Right lobe of liver (tissue), 6 donors: Measurements from ENCODE around the gene SELENOI. TPM values are rescaled to one million over a fixed set of nuclear protein-coding genes. Genes with fewer than 3 reads are reported as not detected.
"Not testable (repeated sequence)": the region's sequence is repeated elsewhere in the genome, so short reads cannot be mapped to it uniquely, and the experiment has no call there.

Experiments
- ATAC-seq, 4 donors: fragments of 200-7000 bp; cut with Tn5 transposase; one replicate each; pipeline ENCODE4 v1.9.1; 2020; ENCODE audit warnings: mild to moderate bottlenecking in 4 of 4, moderate library complexity in 4 of 4
- DNase-seq, 3 donors: peaks; one replicate each; pipeline ENCODE4 v3.0.0-alpha.2; 2020
- H3K27ac ChIP-seq, 3 donors: fragments of 200-600 bp; one replicate each; pipeline ENCODE4 v1.8.0; 2022
- H3K27me3 ChIP-seq, 2 donors: fragments of 200-600 bp; one replicate each; pipeline ENCODE4 v1.8.0; 2022
- H3K36me3 ChIP-seq, 4 donors: fragments of 200-600 bp; sonication (generic) in 1 of 4; one replicate each; pipeline versions ENCODE4 v1.5.1 to v1.8.0; 2017 to 2022; ENCODE audit warnings: control low read depth in 1 of 4
- H3K4me1 ChIP-seq, 4 donors: fragments of 200-600 bp; sonication (generic) in 1 of 4; one replicate each; pipeline versions ENCODE4 v1.5.1 to v1.8.0; 2017 to 2022; ENCODE audit warnings: control low read depth in 1 of 4
- H3K4me3 ChIP-seq, 3 donors: fragments of 200-600 bp; one replicate each; pipeline ENCODE4 v1.8.0; 2022
- H3K9me3 ChIP-seq, 4 donors: fragments of 200-600 bp; sonication (generic) in 1 of 4; one replicate each; pipeline versions ENCODE4 v1.5.1 to v1.8.0; 2017 to 2022; ENCODE audit warnings: control low read depth in 1 of 4
- CTCF ChIP-seq, 4 donors: fragments of 200-600 bp in 3 of 4; fragments of 450-650 bp in 1 of 4; IDR thresholded peaks; one replicate each; pipeline versions ENCODE4 v1.5.1 to v1.8.0; 2016 to 2022; ENCODE audit warnings: antibody characterized with exemption in 4 of 4, mild to moderate bottlenecking in 2 of 4
- POLR2A ChIP-seq: fragments of 450-650 bp; IDR thresholded peaks from one replicate; pipeline ENCODE4 v1.6.1; 2017; ENCODE audit warnings: antibody characterized with exemption, mild to moderate bottlenecking
- WGBS: methylation state at CpG from one replicate; pipeline ENCODE4 v1.1.6; 2018; ENCODE audit warnings: low coverage, low lambda C conversion rate; ENCODE audit not compliant: insufficient coverage; ENCODE audit errors: missing lambda C conversion rate; 5-methylcytosine and 5-hydroxymethylcytosine counted together
- intact Hi-C, 2 donors: fragments of 100-400 bp; cut with DNase I; formaldehyde crosslinking; loops; one replicate each; pipeline versions ENCODE4 v1.11.2 to v1.14.1; 2022
- total RNA-seq, 6 experiments: library from RNA; depleted of rRNA in 2 of 6; stranded (reverse); fragments of >200 nt in 2 of 6; fragmentation: NEBNext Ultra II Directional in 3 of 6; extraction: Animal tissue kit (Norgen Biotek cat#: 25700) in 3 of 6; gene quantifications; one replicate each; pipeline versions ENCODE4 v1.1.0 to v1.2.4, GENCODE V29; 2016 to 2023
- donor health status: DM: no; HTN: yes; CAD: no.
- donor health status: DM: no; HTN: no; CAD: no.
- donor health status: DM: no; HTN: no; CAD: no.
- donor health status: DM: no; HTN: yes; CAD: no.
- donor health status: DM: no; HTN: yes; CAD: no.

The SELENOI gene
- total RNA-seq, 6 experiments from 2014 or later, result 24.1 to 39.1 (median 33.7) TPM

- intact Hi-C loops, result loop anchor here in 1 of 2 donors (10.0 kb wide), 1 partner anchor 96 kb away; no protein-coding TSS in a partner anchor
- no peaks in the 10 kb centered on the region for H3K36me3 ChIP-seq
These were observed 15.3 kb upstream of the SELENOI start for GRCh38 chr2:26330604-26331003.

GRCh38 chr2:26331321-26331720, 14.6 kb upstream of the SELENOI start:
- 72% methylated on average over 3 of the region's 8 CpGs for WGBS
- not testable (repeated sequence) for H3K27ac ChIP-seq, ATAC-seq, H3K4me3 ChIP-seq, H3K27me3 ChIP-seq, H3K4me1 ChIP-seq, H3K9me3 ChIP-seq, DNase-seq, H3K36me3 ChIP-seq
- intact Hi-C loops, result loop anchor here in 1 of 2 donors (10.0 kb wide), 1 partner anchor 97 kb away; no protein-coding TSS in a partner anchor

More at GRCh38 chr2:26330604-26331003, 15.3 kb upstream of the SELENOI start:
- no peaks in the 10 kb centered on the region for H3K27me3 ChIP-seq
- no peaks in the 10 kb centered on the region for H3K9me3 ChIP-seq
- ATAC-seq (no peak), DNase-seq (no peak)
- no peak for TF ChIP-seq POLR2A
- TF ChIP-seq CTCF (IDR thresholded peaks at IDR 0.05), result no peak
- no peak overlapping the region for H3K27ac ChIP-seq
- no peaks in the 10 kb centered on the region for H3K4me1 ChIP-seq
- 77% methylated on average over 2 of the region's 3 CpGs for WGBS
- no peak overlapping the region for H3K4me3 ChIP-seq

- WGBS, result 71% methylated on average over 1 of the region's 2 CpGs
These were observed 12.7 kb upstream of the SELENOI start for GRCh38 chr2:26333293-26333692.

GRCh38 chr2:26335231-26335630, 10.7 kb upstream of the SELENOI start:
- intact Hi-C loops, result loop anchor here in 1 of 2 donors (10.0 kb wide), 1 partner anchor 100 kb away; no protein-coding TSS in a partner anchor
- no peak for TF ChIP-seq CTCF (IDR thresholded peaks at IDR 0.05)
- no peak for TF ChIP-seq POLR2A
- H3K27ac ChIP-seq, result no peak overlapping the region

More at GRCh38 chr2:26333293-26333692, 12.7 kb upstream of the SELENOI start:
- TF ChIP-seq POLR2A (no peak), CTCF (IDR thresholded peaks at IDR 0.05) (no peak)
- H3K36me3 ChIP-seq, result no peaks in the 10 kb centered on the region
- H3K4me1 ChIP-seq, result no peaks in the 10 kb centered on the region
- no peaks in the 10 kb centered on the region for H3K27me3 ChIP-seq
- H3K27ac ChIP-seq, result no peak overlapping the region
- ATAC-seq, result no peak
- no peaks in the 10 kb centered on the region for H3K9me3 ChIP-seq
- no peak for DNase-seq
- intact Hi-C loops, result loop anchor here in 1 of 2 donors (10.0 kb wide), 1 partner anchor 98 kb away; no protein-coding TSS in a partner anchor
- H3K4me3 ChIP-seq, result no peak overlapping the region

GRCh38 chr2:26336719-26337118, 9.2 kb upstream of the SELENOI start:
- peaks cover 0 to 1% (median 0%) of the 10 kb centered on the region in 4 donors for H3K36me3 ChIP-seq
- no peak for DNase-seq
- WGBS, result 85% methylated on average over 2 of the region's 2 CpGs
- H3K4me3 ChIP-seq, result no peak overlapping the region
- H3K27me3 ChIP-seq, result no peaks in the 10 kb centered on the region
- no peak overlapping the region for H3K27ac ChIP-seq
- intact Hi-C loops, result loop anchor here in 1 of 2 donors (10.0 kb wide), 1 partner anchor 102 kb away; no protein-coding TSS in a partner anchor
- H3K9me3 ChIP-seq, result no peaks in the 10 kb centered on the region
- no peak for ATAC-seq
- TF ChIP-seq POLR2A, result no peak
- TF ChIP-seq CTCF (IDR thresholded peaks at IDR 0.05), result no peak
- H3K4me1 ChIP-seq, result no peaks in the 10 kb centered on the region

More at GRCh38 chr2:26335231-26335630, 10.7 kb upstream of the SELENOI start:
- Histone ChIP-seq H3K4me1 (no peaks in the 10 kb centered on the region), H3K4me3 (no peak overlapping the region), H3K9me3 (no peaks in the 10 kb centered on the region), H3K36me3 (peaks cover 0 to 1% (median 0%) of the 10 kb centered on the region in 4 donors), H3K27me3 (no peaks in the 10 kb centered on the region)
- DNase-seq (no peak), ATAC-seq (no peak)
- 67% methylated on average over 3 of the region's 3 CpGs for WGBS
